C4-2B (cell line): ENCODE measurements around the gene UAP1L1.

Experiments used
- H3K27ac ChIP-seq: fragments of 450-650 bp; 2 replicates; pipeline ENCODE4 v1.5.1; 2017
- CTCF ChIP-seq: fragments of 450-650 bp; conservative IDR thresholded peaks from 2 replicates; pipeline ENCODE4 v1.5.1; 2017; ENCODE audit warnings: mild to moderate bottlenecking
- ZFX ChIP-seq: fragments of 450-650 bp; IDR thresholded peaks from 2 replicates; pipeline ENCODE4 v1.6.1; 2017

Gene UAP1L1

GRCh38 chr9:137069508-137070091, 7.7 kb upstream of the UAP1L1 start:
- no peak for TF ChIP-seq ZFX
- H3K27ac ChIP-seq, result peak overlapping the region; percentile 82

GRCh38 chr9:137070201-137070905, 7.0 kb upstream of the UAP1L1 start, which contains the start of gene SAPCD2:
TSS of gene SAPCD2 (minus strand) at chr9:137070557. CDS start at chr9:137070460, 97 bp downstream.
- H3K27ac ChIP-seq, result peak within 1 kb of the TSS; percentile 82

GRCh38 chr9:137070906-137071275, 6.4 kb upstream of the UAP1L1 start:
- peak overlapping the region; percentile 82 for H3K27ac ChIP-seq
- TF ChIP-seq ZFX (no peak), CTCF (no peak)

More at GRCh38 chr9:137070201-137070905, 7.0 kb upstream of the UAP1L1 start, which contains the start of gene SAPCD2:
- TF ChIP-seq CTCF, result no peak
- TF ChIP-seq ZFX, result 0 out of 2 replicates have a peak, but pooled peaks have one; percentile 26

- H3K27ac ChIP-seq, result peak overlapping the region; percentile 82
- no peak for TF ChIP-seq CTCF
- no peak; the same call in 1 of the 2 replicates for TF ChIP-seq ZFX
Measured at GRCh38 chr9:137071282-137071681, 6.0 kb upstream of the UAP1L1 start.

GRCh38 chr9:137073992-137074399, 3.3 kb upstream of the UAP1L1 start:
- H3K27ac ChIP-seq, result no peak overlapping the region
- TF ChIP-seq CTCF, result no peak
- no peak for TF ChIP-seq ZFX

- TF ChIP-seq ZFX, result no peak
- no peak for TF ChIP-seq CTCF
Measured at GRCh38 chr9:137074657-137075274, 2.6 kb upstream of the UAP1L1 start.

GRCh38 chr9:137075275-137075775, 2.0 kb upstream of the UAP1L1 start:
- no peak for TF ChIP-seq CTCF
- no peak for TF ChIP-seq ZFX
- no peak overlapping the region for H3K27ac ChIP-seq

More at GRCh38 chr9:137074657-137075274, 2.6 kb upstream of the UAP1L1 start:
- no peak overlapping the region for H3K27ac ChIP-seq
